ENCODE measurements around the gene H2BK1.

DNA sequence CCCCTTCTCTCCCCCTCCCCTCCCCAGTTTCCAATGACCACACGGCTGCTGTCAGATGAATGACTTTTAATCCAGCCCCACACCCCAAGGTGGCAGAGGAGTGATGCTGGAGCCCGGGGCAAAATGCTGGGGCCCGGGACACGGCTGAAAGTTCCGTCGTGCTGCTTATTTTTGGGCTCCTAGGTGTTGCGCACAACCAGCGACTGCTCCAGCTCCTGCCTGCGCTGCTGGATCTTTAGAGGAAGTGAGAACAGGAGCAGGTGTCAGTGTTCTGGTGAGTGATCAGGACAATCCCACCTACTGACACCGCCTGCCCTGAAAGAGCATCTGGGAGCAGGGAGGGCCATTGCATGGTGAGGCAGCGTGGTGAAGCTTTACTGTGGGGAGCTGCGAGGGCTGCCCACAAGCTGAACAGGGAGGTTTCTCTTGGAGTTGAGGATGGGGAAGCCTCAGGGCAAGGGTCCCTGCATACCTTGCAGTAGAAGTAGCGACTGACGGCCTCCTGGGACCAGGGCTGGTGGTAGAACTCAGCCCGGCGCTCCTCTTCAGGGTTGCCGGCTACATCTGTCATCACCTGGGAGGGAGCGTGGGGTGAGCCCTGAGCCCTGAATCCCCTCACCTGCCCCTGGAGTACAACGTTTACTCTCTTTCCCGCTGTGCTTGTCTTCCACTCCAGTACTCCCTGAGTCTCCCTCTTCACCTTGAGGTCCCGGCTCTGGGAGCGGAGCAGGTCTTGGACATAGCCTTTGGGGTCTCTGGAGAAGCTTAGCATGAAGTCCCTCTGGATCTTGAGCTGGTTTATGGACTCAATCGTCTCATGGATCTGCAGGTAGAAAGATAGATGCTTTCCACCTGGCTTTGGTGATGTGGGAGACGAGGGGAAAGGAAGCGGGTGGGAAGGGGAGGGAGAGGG is 28.9 kb upstream of the H2BK1 start:
- TF ChIP-seq, protein P1, sequence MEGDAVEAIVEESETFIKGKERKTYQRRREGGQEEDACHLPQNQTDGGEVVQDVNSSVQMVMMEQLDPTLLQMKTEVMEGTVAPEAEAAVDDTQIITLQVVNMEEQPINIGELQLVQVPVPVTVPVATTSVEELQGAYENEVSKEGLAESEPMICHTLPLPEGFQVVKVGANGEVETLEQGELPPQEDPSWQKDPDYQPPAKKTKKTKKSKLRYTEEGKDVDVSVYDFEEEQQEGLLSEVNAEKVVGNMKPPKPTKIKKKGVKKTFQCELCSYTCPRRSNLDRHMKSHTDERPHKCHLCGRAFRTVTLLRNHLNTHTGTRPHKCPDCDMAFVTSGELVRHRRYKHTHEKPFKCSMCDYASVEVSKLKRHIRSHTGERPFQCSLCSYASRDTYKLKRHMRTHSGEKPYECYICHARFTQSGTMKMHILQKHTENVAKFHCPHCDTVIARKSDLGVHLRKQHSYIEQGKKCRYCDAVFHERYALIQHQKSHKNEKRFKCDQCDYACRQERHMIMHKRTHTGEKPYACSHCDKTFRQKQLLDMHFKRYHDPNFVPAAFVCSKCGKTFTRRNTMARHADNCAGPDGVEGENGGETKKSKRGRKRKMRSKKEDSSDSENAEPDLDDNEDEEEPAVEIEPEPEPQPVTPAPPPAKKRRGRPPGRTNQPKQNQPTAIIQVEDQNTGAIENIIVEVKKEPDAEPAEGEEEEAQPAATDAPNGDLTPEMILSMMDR (IDR thresholded peaks at IDR 0.05) = no peak
- no peak for TF ChIP-seq TCF7L2 (IDR thresholded peaks at IDR 0.05; ENCODE audit: low read depth, low read length)

Data from Panc1 (cell line).